Stimulated activated CD4-positive, alpha-beta T cell treated with anti-CD3 and anti-CD28 coated beads, TNF-alpha, amount 100 ng/mL, for 24 hours (primary cell): ENCODE measurements around the gene PRPF40B.

Source experiments
- DNase-seq, 3 experiments: peaks; one replicate each; pipeline ENCODE4 v3.0.0-alpha.2; 2020; ENCODE audit warnings: low read depth in 3 of 3

The PRPF40B gene

GRCh38 chr12:49635656-49636055 is 12.3 kb downstream of the PRPF40B start:
- DNase-seq = no peak

GRCh38 chr12:49636574-49636973 is 13.2 kb downstream of the PRPF40B start:
- no peak for DNase-seq

GRCh38 chr12:49636979-49637755 is 13.8 kb downstream of the PRPF40B start:
- peak in 2 of 3 experiments; percentile 16 to 30 for DNase-seq

- DNase-seq = no peak
These were observed 18.5 kb downstream of the PRPF40B start for GRCh38 chr12:49641748-49642369.

GRCh38 chr12:49642370-49642802 is 19.0 kb downstream of the PRPF40B start:
- no peak for DNase-seq

GRCh38 chr12:49643135-49643534 is 19.8 kb downstream of the PRPF40B start:
- DNase-seq = no peak

GRCh38 chr12:49643961-49644619 is 20.7 kb downstream of the PRPF40B start:
- no peak for DNase-seq

GRCh38 chr12:49644620-49644994 is 21.2 kb downstream of the PRPF40B start:
- peak; percentile 60 to 76 (median 69) for DNase-seq

GRCh38 chr12:49645146-49646039 is 22.0 kb downstream of the PRPF40B start:
- DNase-seq = no peak

GRCh38 chr12:49646331-49646830 is 23.0 kb downstream of the PRPF40B start:
- no peak for DNase-seq

GRCh38 chr12:49646871-49647654 is 23.7 kb downstream of the PRPF40B start:
- DNase-seq = no peak

GRCh38 chr12:49647827-49648711 is 24.7 kb downstream of the PRPF40B start:
- no peak for DNase-seq

GRCh38 chr12:49648712-49649003 is 25.3 kb downstream of the PRPF40B start:
- no peak for DNase-seq

GRCh38 chr12:49649445-49649844 is 26.1 kb downstream of the PRPF40B start:
- no peak for DNase-seq

- no peak for DNase-seq
These were observed 26.5 kb downstream of the PRPF40B start for GRCh38 chr12:49649892-49650291.

- DNase-seq = no peak
These were observed 28.5 kb downstream of the PRPF40B start for GRCh38 chr12:49651855-49652254.

- DNase-seq = no peak
These were observed 29.7 kb downstream of the PRPF40B start for GRCh38 chr12:49652921-49653520.

- no peak for DNase-seq
These were observed 31.4 kb downstream of the PRPF40B start for GRCh38 chr12:49654715-49655114.

GRCh38 chr12:49655595-49656236 is 32.4 kb downstream of the PRPF40B start:
- DNase-seq = no peak
